B cell (primary cell): ENCODE results near the gene SPINK1.
A peak's percentile ranks its signal among the peaks of the same experiment; 100 is the strongest.

ENCODE experiments used
- CTCF ChIP-seq: fragments of 200-600 bp; IDR thresholded peaks from one replicate; pipeline ENCODE4 v1.8.0; 2022; ENCODE audit warnings: antibody characterized with exemption, mild to moderate bottlenecking
- EZH2 ChIP-seq: IDR thresholded peaks from 2 replicates; pipeline ENCODE4 v1.6.1; 2012; ENCODE audit warnings: borderline replicate concordance, low read depth, mild to moderate bottlenecking, moderate library complexity, low read length; ENCODE audit not compliant: insufficient read depth, poor library complexity, severe bottlenecking

GRCh38 chr5:147822686-147823491 is 8.6 kb downstream of the SPINK1 start:
- peak; percentile 94 for TF ChIP-seq CTCF
- no peak for TF ChIP-seq EZH2
